ENCODE results near the gene IL31. TPM values are rescaled to one million over a fixed set of nuclear protein-coding genes. Genes with fewer than 3 reads are reported as not detected.

IL31 gene
- total RNA-seq (2022; extraction: Qiagen RNA extraction; ENCODE audit: low read depth): not detected in 5 replicates

GRCh38 chr12:122174155-122174845 lies at the start of gene IL31:
IL31 (minus strand) TSS chr12:122174221; CDS start chr12:122174172, 49 bp downstream.

GRCh38 chr12:122203301-122204166 lies 29.5 kb upstream of the IL31 start, which contains the start of gene B3GNT4:
B3GNT4 (plus strand) TSS chr12:122203709; CDS start chr12:122204619, 910 bp downstream.

GRCh38 chr12:122182887-122183587 lies 9.0 kb upstream of the IL31 start, which contains the start of gene LRRC43:
LRRC43 (plus strand) TSS chr12:122183123; CDS start chr12:122183145, 22 bp downstream.

Other genes starting within 250 kb of the IL31 start
- gene BCL7A, start 152.3 kb downstream of the IL31 start, total RNA-seq (2022; extraction: Qiagen RNA extraction; ENCODE audit: low read depth): 9.6 to 12.2 TPM (median 11.6 TPM) in 5 replicates
- 35.4 to 51.5 TPM (median 46.3 TPM) in 5 replicates for gene MLXIP, start 95.5 kb downstream of the IL31 start, total RNA-seq (2022; extraction: Qiagen RNA extraction; ENCODE audit: low read depth)
- 0.26 to 0.36 TPM in 2 of 5 replicates, not detected in the others for gene LRRC43, start 8.9 kb upstream of the IL31 start, total RNA-seq (2022; extraction: Qiagen RNA extraction; ENCODE audit: low read depth)
- 0.55 to 2.5 TPM (median 0.96 TPM) in 5 replicates for gene B3GNT4, start 29.5 kb upstream of the IL31 start, total RNA-seq (2022; extraction: Qiagen RNA extraction; ENCODE audit: low read depth)
- 64.6 to 72.4 TPM (median 70.0 TPM) in 5 replicates for gene DIABLO, start 51.8 kb upstream of the IL31 start, total RNA-seq (2022; extraction: Qiagen RNA extraction; ENCODE audit: low read depth)
- gene VPS33A, start 92.3 kb upstream of the IL31 start, total RNA-seq (2022; extraction: Qiagen RNA extraction; ENCODE audit: low read depth): 18.3 to 20.3 TPM (median 19.7 TPM) in 5 replicates
- gene CLIP1, start 248.4 kb upstream of the IL31 start, total RNA-seq (2022; extraction: Qiagen RNA extraction; ENCODE audit: low read depth): 29.5 to 46.5 TPM (median 37.8 TPM) in 5 replicates

All from A549 treated with GW870086 at 1 μM for 4 hours (cell line).